ENCODE data around the gene OR1N1.
"Not testable (repeated sequence)": the region's sequence is repeated elsewhere in the genome, so short reads cannot be mapped to it uniquely, and the experiment has no call there.

Gene OR1N1

GRCh38 chr9:122527193-122527592 is at the start of gene OR1N1:
Gene OR1N1 (minus strand): TSS chr9:122527293. CDS start chr9:122527293, 0 bp downstream.
- DNase-seq, result no peak
- TF ChIP-seq POLR2A (IDR thresholded peaks at IDR 0.05; ENCODE audit: low read length), result no peak
- no peak for TF ChIP-seq GATA1 (IDR thresholded peaks at IDR 0.05; ENCODE audit: low read depth, low read length)

GRCh38 chr9:122572456-122572855 is 45.4 kb upstream of the OR1N1 start:
- DNase-seq, result no peak
- TF ChIP-seq GATA1 (IDR thresholded peaks at IDR 0.05; ENCODE audit: low read depth, low read length) (no peak), POLR2A (IDR thresholded peaks at IDR 0.05; ENCODE audit: low read length) (no peak)

- TF ChIP-seq GATA1 (IDR thresholded peaks at IDR 0.05; ENCODE audit: low read depth, low read length) (no peak), POLR2A (IDR thresholded peaks at IDR 0.05; ENCODE audit: low read length) (no peak)
- DNase-seq, result no peak
Measured at GRCh38 chr9:122567901-122568300, 40.8 kb upstream of the OR1N1 start.

GRCh38 chr9:122562134-122562760 is 35.2 kb upstream of the OR1N1 start:
- no peak for TF ChIP-seq POLR2A (IDR thresholded peaks at IDR 0.05; ENCODE audit: low read length)
- no peak for TF ChIP-seq GATA1 (IDR thresholded peaks at IDR 0.05; ENCODE audit: low read depth, low read length)
- no peak for DNase-seq

GRCh38 chr9:122561446-122561845 is 34.4 kb upstream of the OR1N1 start:
- no peak for TF ChIP-seq GATA1 (IDR thresholded peaks at IDR 0.05; ENCODE audit: low read depth, low read length)
- TF ChIP-seq POLR2A (IDR thresholded peaks at IDR 0.05; ENCODE audit: low read length), result no peak
- no peak for DNase-seq

- TF ChIP-seq POLR2A (IDR thresholded peaks at IDR 0.05; ENCODE audit: low read length) (no peak), GATA1 (IDR thresholded peaks at IDR 0.05; ENCODE audit: low read depth, low read length) (no peak)
Measured at GRCh38 chr9:122552812-122553211, 25.7 kb upstream of the OR1N1 start, which contains the start of gene OR1N2. Gene OR1N2 (plus strand): TSS chr9:122553112. CDS start chr9:122553212, 100 bp downstream.

GRCh38 chr9:122551371-122551770 is 24.3 kb upstream of the OR1N1 start:
- DNase-seq, result no peak
- TF ChIP-seq GATA1 (IDR thresholded peaks at IDR 0.05; ENCODE audit: low read depth, low read length) (no peak), POLR2A (IDR thresholded peaks at IDR 0.05; ENCODE audit: low read length) (no peak)

More at GRCh38 chr9:122552812-122553211, 25.7 kb upstream of the OR1N1 start, which contains the start of gene OR1N2:
- no peak for DNase-seq

GRCh38 chr9:122546196-122546595 is 19.1 kb upstream of the OR1N1 start:
- TF ChIP-seq POLR2A (IDR thresholded peaks at IDR 0.05; ENCODE audit: low read length) (no peak), GATA1 (IDR thresholded peaks at IDR 0.05; ENCODE audit: low read depth, low read length) (no peak)
- no peak for DNase-seq

- TF ChIP-seq GATA1 (IDR thresholded peaks at IDR 0.05; ENCODE audit: low read depth, low read length) (no peak), POLR2A (IDR thresholded peaks at IDR 0.05; ENCODE audit: low read length) (no peak)
Measured at GRCh38 chr9:122538757-122539156, 11.7 kb upstream of the OR1N1 start.

GRCh38 chr9:122537066-122537465 is 10.0 kb upstream of the OR1N1 start:
- not testable (repeated sequence) for DNase-seq

More at GRCh38 chr9:122538757-122539156, 11.7 kb upstream of the OR1N1 start:
- DNase-seq, result no peak

GRCh38 chr9:122536134-122536533 is 9.0 kb upstream of the OR1N1 start:
- no peak for TF ChIP-seq GATA1 (IDR thresholded peaks at IDR 0.05; ENCODE audit: low read depth, low read length)
- no peak for TF ChIP-seq POLR2A (IDR thresholded peaks at IDR 0.05; ENCODE audit: low read length)
- DNase-seq, result no peak

GRCh38 chr9:122531157-122531556 is 4.1 kb upstream of the OR1N1 start:
- DNase-seq, result not testable (repeated sequence)

GRCh38 chr9:122526602-122527001 is 491 bp downstream of the OR1N1 start:
- DNase-seq, result no peak
- TF ChIP-seq GATA1 (IDR thresholded peaks at IDR 0.05; ENCODE audit: low read depth, low read length) (no peak), POLR2A (IDR thresholded peaks at IDR 0.05; ENCODE audit: low read length) (no peak)

- no peak for TF ChIP-seq POLR2A (IDR thresholded peaks at IDR 0.05; ENCODE audit: low read length)
- TF ChIP-seq GATA1 (IDR thresholded peaks at IDR 0.05; ENCODE audit: low read depth, low read length), result no peak
Measured at GRCh38 chr9:122519376-122519775, 7.7 kb downstream of the OR1N1 start.

GRCh38 chr9:122518841-122519240 is 8.3 kb downstream of the OR1N1 start, which contains the start of gene OR1J4:
Gene OR1J4 (plus strand): TSS chr9:122519141. CDS start chr9:122519141, 0 bp downstream.
- no peak for DNase-seq
- TF ChIP-seq GATA1 (IDR thresholded peaks at IDR 0.05; ENCODE audit: low read depth, low read length) (no peak), POLR2A (IDR thresholded peaks at IDR 0.05; ENCODE audit: low read length) (no peak)

More at GRCh38 chr9:122519376-122519775, 7.7 kb downstream of the OR1N1 start:
- DNase-seq, result no peak

Measured in erythroblast (primary cell).